Peyer's patch (tissue), 4 donors: ENCODE results near the gene IFT20. TPM values are rescaled to one million over a fixed set of nuclear protein-coding genes. Genes with fewer than 3 reads are reported as not detected.

Experiments
- total RNA-seq, 4 donors: library from RNA; depleted of rRNA; stranded (reverse); fragments of >200 nt; gene quantifications; one replicate each; pipeline ENCODE4 v1.1.0, GENCODE V29; 2016

IFT20 gene
- total RNA-seq, 4 donors from 2014 or later = 34.7 to 69.7 (median 62.0) TPM

Other genes starting within 250 kb of the IFT20 start
- 1 to 10 TPM; 7.7 to 8.9 (median 8.1) TPM for gene TMEM97, start 16.3 kb downstream of the IFT20 start, total RNA-seq
- gene TNFAIP1, start 289 bp upstream of the IFT20 start, total RNA-seq = 10 to 100 TPM; 28.9 to 36.3 (median 31.1) TPM
- gene POLDIP2, start 22.1 kb upstream of the IFT20 start, total RNA-seq = 10 to 100 TPM; 49.5 to 87.2 (median 79.0) TPM
- not detected for gene SEBOX, start 29.7 kb upstream of the IFT20 start, total RNA-seq
- gene VTN, start 34.8 kb upstream of the IFT20 start, total RNA-seq = under 1 TPM in 1 of 4 donors, not detected in 3; 0.57 TPM
- gene SARM1, start 36.2 kb upstream of the IFT20 start, total RNA-seq = 10 to 100 TPM; 12.8 to 37.6 (median 24.6) TPM
- 10 to 100 TPM in 2 of 4 donors, 1 to 10 TPM in 2; 2.5 to 92.6 (median 15.5) TPM for gene SLC46A1, start 70.7 kb upstream of the IFT20 start, total RNA-seq
- gene SLC13A2, start 138.2 kb upstream of the IFT20 start, total RNA-seq = 100 to 1,000 TPM in 3 of 4 donors, 10 to 100 TPM in 1; 11.6 to 612 (median 544) TPM
- not detected for gene FOXN1, start 170.9 kb upstream of the IFT20 start, total RNA-seq
- 10 to 100 TPM; 22.6 to 39.2 (median 31.4) TPM for gene UNC119, start 217.2 kb upstream of the IFT20 start, total RNA-seq
- 100 to 1,000 TPM in 2 of 4 donors, 10 to 100 TPM in 2; 47.0 to 188 (median 107) TPM for gene PIGS, start 236.1 kb upstream of the IFT20 start, total RNA-seq
- 100 to 1,000 TPM in 2 of 4 donors, 10 to 100 TPM in 2; 14.9 to 192 (median 120) TPM for gene ALDOC, start 241.4 kb upstream of the IFT20 start, total RNA-seq